Skeletal muscle satellite cell (primary cell): ENCODE data around the gene RERE.
"Not testable (repeated sequence)": the region's sequence is repeated elsewhere in the genome, so short reads cannot be mapped to it uniquely, and the experiment has no call there.

Source experiments
- H3K27me3 ChIP-seq: 2 replicates; pipeline ENCODE4 v1.7.0; 2013; ENCODE audit warnings: low read length; ENCODE audit not compliant: control insufficient read depth, insufficient read depth
- H3K36me3 ChIP-seq: 2 replicates; pipeline ENCODE4 v1.7.0; 2013; ENCODE audit warnings: mild to moderate bottlenecking, control low read depth, low read length; ENCODE audit not compliant: insufficient read depth
- H3K4me1 ChIP-seq: 2 replicates; pipeline ENCODE4 v1.7.0; 2013; ENCODE audit warnings: low read length; ENCODE audit not compliant: control insufficient read depth, insufficient read depth
- H3K4me2 ChIP-seq: 2 replicates; pipeline ENCODE4 v1.7.0; 2013; ENCODE audit warnings: mild to moderate bottlenecking, low read length
- H3K4me3 ChIP-seq: 2 replicates; pipeline ENCODE4 v1.7.0; 2013; ENCODE audit warnings: low read length
- H3K9ac ChIP-seq: 2 replicates; pipeline ENCODE4 v1.7.0; 2013; ENCODE audit warnings: mild to moderate bottlenecking, low read depth, low read length, moderate library complexity
- H3K9me3 ChIP-seq: replicated peaks from 2 replicates; pipeline ENCODE4 v1.7.0; 2013; ENCODE audit warnings: mild to moderate bottlenecking, control low read depth, low read length

The RERE gene

GRCh38 chr1:8640950-8641349 lies 176.5 kb downstream of the RERE start:
- Histone ChIP-seq H3K9me3 (no peaks in the 10 kb centered on the region), H3K27me3 (no peaks in the 10 kb centered on the region), H3K4me1 (no peaks in the 10 kb centered on the region), H3K36me3 (no peaks in the 10 kb centered on the region), H3K9ac (no peak overlapping the region), H3K4me2 (no peak overlapping the region), H3K4me3 (no peak overlapping the region)

- no peaks in the 10 kb centered on the region for H3K4me1 ChIP-seq
- no peak overlapping the region for H3K4me3 ChIP-seq
- H3K4me2 ChIP-seq = no peak overlapping the region
- no peaks in the 10 kb centered on the region for H3K36me3 ChIP-seq
- no peaks in the 10 kb centered on the region for H3K9me3 ChIP-seq
- H3K9ac ChIP-seq = no peak overlapping the region
- no peaks in the 10 kb centered on the region for H3K27me3 ChIP-seq
These were observed 178.3 kb downstream of the RERE start for GRCh38 chr1:8639148-8639547.

GRCh38 chr1:8633741-8634501 lies 183.5 kb downstream of the RERE start:
- H3K4me3 ChIP-seq = no peak overlapping the region
- H3K36me3 ChIP-seq = no peaks in the 10 kb centered on the region
- H3K27me3 ChIP-seq = no peaks in the 10 kb centered on the region
- peaks cover 20% of the 10 kb centered on the region for H3K4me1 ChIP-seq
- H3K9ac ChIP-seq = no peak overlapping the region
- H3K4me2 ChIP-seq = no peak overlapping the region
- no peaks in the 10 kb centered on the region for H3K9me3 ChIP-seq

GRCh38 chr1:8632102-8632501 lies 185.3 kb downstream of the RERE start:
- Histone ChIP-seq H3K4me3 (no peak overlapping the region), H3K4me1 (peaks cover 23% of the 10 kb centered on the region), H3K9me3 (no peaks in the 10 kb centered on the region), H3K27me3 (no peaks in the 10 kb centered on the region), H3K36me3 (no peaks in the 10 kb centered on the region), H3K4me2 (no peak overlapping the region), H3K9ac (no peak overlapping the region)

- H3K9me3 ChIP-seq = no peaks in the 10 kb centered on the region
- H3K4me3 ChIP-seq = no peak overlapping the region
- H3K9ac ChIP-seq = peak overlapping the region; percentile 13
- no peaks in the 10 kb centered on the region for H3K36me3 ChIP-seq
- peaks cover 32% of the 10 kb centered on the region for H3K4me1 ChIP-seq
- no peak overlapping the region for H3K4me2 ChIP-seq
- H3K27me3 ChIP-seq = no peaks in the 10 kb centered on the region
These were observed 186.3 kb downstream of the RERE start for GRCh38 chr1:8631163-8631562.

GRCh38 chr1:8629241-8630091 lies 188.0 kb downstream of the RERE start:
- H3K9me3 ChIP-seq = no peaks in the 10 kb centered on the region
- peaks cover 40% of the 10 kb centered on the region for H3K4me1 ChIP-seq
- H3K4me2 ChIP-seq = no peak overlapping the region
- no peak overlapping the region for H3K4me3 ChIP-seq
- no peak overlapping the region for H3K9ac ChIP-seq
- no peaks in the 10 kb centered on the region for H3K36me3 ChIP-seq
- H3K27me3 ChIP-seq = no peaks in the 10 kb centered on the region

- Histone ChIP-seq H3K4me1 (peaks cover 40% of the 10 kb centered on the region), H3K9ac (no peak overlapping the region), H3K4me3 (no peak overlapping the region), H3K27me3 (no peaks in the 10 kb centered on the region), H3K9me3 (no peaks in the 10 kb centered on the region), H3K36me3 (no peaks in the 10 kb centered on the region), H3K4me2 (no peak overlapping the region)
These were observed 188.8 kb downstream of the RERE start for GRCh38 chr1:8628606-8629005.

GRCh38 chr1:8627728-8628127 lies 189.7 kb downstream of the RERE start:
- peaks cover 40% of the 10 kb centered on the region for H3K4me1 ChIP-seq
- H3K27me3 ChIP-seq = no peaks in the 10 kb centered on the region
- no peaks in the 10 kb centered on the region for H3K36me3 ChIP-seq
- no peak overlapping the region for H3K4me2 ChIP-seq
- H3K9ac ChIP-seq = no peak overlapping the region
- H3K9me3 ChIP-seq = no peaks in the 10 kb centered on the region
- H3K4me3 ChIP-seq = no peak overlapping the region

GRCh38 chr1:8625981-8626898 lies 191.2 kb downstream of the RERE start:
- Histone ChIP-seq H3K4me2 (peak overlapping the region; percentile 70), H3K4me1 (peaks cover 39% of the 10 kb centered on the region), H3K9ac (peak overlapping the region; percentile 62), H3K36me3 (no peaks in the 10 kb centered on the region), H3K27me3 (no peaks in the 10 kb centered on the region), H3K4me3 (peak overlapping the region; percentile 39), H3K9me3 (no peaks in the 10 kb centered on the region)

- H3K9ac ChIP-seq = peak overlapping the region; percentile 15
- H3K27me3 ChIP-seq = no peaks in the 10 kb centered on the region
- peaks cover 34% of the 10 kb centered on the region for H3K4me1 ChIP-seq
- H3K9me3 ChIP-seq = no peaks in the 10 kb centered on the region
- no peaks in the 10 kb centered on the region for H3K36me3 ChIP-seq
- H3K4me3 ChIP-seq = no peak overlapping the region
- no peak overlapping the region for H3K4me2 ChIP-seq
These were observed 191.9 kb downstream of the RERE start for GRCh38 chr1:8625491-8625890.

- not testable (repeated sequence) for H3K4me2 ChIP-seq, H3K9ac ChIP-seq, H3K9me3 ChIP-seq, H3K27me3 ChIP-seq, H3K4me3 ChIP-seq, H3K36me3 ChIP-seq
- peaks cover 25% of the 10 kb centered on the region for H3K4me1 ChIP-seq
These were observed 193.7 kb downstream of the RERE start for GRCh38 chr1:8623651-8624192.
